ENCODE data around the gene TYSND1.
"Not testable (repeated sequence)": the region's sequence is repeated elsewhere in the genome, so short reads cannot be mapped to it uniquely, and the experiment has no call there.

TYSND1 gene

DNA sequence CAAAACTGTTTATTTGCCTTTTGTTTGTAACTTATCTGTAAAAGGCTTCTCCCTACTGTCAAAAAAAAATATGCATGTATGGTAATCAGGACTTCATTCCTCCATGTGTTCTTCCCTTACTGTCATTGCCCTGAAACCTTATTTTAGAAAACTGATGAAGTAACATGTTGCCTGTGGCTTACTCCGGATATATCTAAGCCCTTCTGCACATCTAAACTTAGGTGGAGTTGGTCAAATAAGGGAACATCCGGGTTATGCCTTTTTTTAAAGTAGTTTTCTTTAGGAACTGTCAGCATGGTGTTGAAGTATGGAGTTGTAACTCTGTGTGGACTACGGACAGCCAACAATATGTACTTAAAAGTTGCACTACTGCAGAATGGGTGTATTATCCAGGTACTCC is 17.7 kb upstream of the TYSND1 start:
- DNase-seq (ENCODE audit: low spot score) = no peak

DNA sequence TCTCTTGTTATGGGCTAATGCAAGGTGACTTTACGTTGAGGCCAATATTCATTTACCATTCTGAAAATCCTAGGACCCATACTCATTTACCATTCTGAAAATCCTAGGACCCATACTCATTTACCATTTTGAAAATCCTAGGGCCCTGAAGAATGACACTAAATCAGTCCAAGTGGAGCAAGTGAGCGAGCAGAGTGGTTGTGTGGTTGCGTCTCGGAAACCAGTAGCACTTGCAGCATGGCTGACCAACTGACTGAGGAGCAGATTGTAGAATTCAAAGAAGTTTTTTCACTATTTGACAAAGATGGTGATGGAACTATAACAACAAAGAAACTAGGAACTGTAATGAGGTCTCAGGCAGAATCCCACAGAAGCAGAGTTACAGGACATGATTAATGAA is 16.9 kb upstream of the TYSND1 start:
- no peak for DNase-seq (ENCODE audit: low spot score)

DNA sequence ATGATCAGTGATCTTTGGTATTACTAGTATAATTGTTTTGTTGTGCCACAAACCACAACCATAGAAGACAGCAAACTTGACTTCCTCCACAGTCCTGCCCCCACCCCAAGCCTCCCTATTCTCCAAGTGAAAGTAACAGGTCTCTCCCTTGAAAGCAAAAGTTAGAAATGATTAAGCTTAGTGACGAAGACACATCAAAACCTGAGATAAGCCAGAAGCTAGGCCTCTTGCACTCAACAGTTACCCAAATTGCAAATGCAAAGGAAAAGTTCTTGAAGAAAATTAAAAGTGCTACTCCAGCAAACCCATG is 16.3 kb upstream of the TYSND1 start:
- peak; percentile 73 for DNase-seq (ENCODE audit: low spot score)

DNA sequence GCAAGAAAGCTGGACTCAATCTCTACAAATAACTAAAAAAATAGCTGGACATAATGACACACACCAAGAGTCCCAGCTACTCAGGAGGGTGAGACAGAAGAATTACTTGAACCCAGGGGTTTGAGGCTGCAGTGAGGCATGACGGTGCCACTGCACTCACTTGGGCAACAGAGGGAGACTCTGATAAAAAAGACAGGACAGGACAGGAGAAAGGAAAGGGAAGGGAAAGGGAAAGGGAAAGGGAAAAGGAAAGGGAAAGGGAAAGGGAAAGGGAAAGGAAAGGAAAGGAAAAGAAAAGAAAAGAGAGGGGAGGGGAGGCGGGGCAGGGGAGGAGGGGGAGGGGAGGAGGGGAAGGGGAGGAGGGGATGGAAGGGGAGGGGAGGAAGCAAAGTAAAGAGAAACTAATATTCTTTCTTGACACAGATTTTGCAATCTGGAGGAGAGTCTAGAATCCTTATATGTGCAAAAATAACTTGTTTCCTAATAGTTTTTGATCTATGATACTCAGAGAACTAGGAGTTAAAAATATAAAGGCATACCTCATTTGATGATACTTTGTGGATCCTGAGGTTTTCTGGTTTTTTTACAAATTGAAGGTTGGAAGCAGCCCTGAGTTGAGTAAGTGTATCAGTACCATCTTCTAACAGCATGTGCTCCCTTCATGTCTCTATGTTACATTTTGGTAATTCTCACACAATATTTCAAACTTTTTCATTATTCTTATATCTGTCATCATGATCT is 15.8 kb upstream of the TYSND1 start:
- DNase-seq (ENCODE audit: low spot score) = no peak

DNA sequence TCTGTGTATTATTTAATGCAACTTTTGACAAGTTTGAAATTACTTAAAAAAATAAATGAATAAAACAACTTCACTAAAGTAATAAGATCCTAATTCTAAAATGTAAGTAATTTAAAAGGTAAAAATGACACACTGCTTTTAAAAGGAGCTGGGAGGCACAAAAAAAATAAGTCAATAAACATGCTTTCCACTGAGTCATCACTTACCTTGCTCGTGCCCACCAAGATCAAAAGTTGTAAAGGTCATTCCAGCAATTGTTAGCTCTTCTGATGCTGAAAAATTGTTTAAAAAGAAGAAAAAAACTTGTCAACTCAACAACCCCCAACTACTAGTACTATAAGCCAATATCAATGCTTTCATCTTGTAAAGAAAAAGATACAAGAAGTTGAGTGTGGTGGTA is 14.3 kb upstream of the TYSND1 start:
- DNase-seq (ENCODE audit: low spot score) = no peak

DNA sequence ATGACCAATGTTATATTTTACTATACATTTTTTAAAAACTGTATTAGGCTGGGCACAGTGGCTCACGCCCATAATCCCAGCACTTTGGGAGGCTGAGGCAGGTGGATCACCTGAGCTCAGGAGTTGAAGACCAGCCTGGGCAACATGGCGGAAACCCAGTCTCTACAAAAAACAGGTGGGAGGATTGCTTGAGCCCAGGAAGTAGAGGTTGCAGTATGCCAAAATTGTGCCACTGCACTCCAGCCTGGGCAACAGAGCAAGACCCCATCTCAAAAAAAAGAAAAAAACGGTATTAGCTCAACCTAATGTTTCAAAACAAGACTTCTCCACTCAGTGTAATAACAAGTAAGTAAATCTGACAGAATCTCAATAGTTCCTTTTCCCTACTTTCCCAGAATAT is 12.9 kb upstream of the TYSND1 start:
- DNase-seq (ENCODE audit: low spot score) = not testable (repeated sequence)

DNA sequence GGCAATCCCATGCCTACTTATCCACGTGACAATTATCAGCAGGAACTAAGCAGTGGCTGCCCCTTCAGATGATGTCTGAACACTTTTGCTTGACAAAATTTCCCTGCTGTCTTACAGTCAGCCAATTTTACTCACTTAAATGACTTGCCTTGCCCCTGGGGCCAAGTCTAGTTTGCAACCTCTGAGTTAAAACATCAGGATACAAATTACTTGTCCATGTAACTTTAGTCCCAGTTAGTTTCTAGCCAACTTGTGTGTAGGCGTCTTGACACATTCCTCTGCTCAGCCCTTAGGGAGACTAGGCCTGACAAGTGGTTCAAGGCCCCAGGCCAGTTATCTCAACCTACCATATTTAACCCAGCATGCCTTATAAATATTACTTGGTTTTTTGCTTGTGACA is 11.6 kb upstream of the TYSND1 start:
- DNase-seq (ENCODE audit: low spot score) = no peak

DNA sequence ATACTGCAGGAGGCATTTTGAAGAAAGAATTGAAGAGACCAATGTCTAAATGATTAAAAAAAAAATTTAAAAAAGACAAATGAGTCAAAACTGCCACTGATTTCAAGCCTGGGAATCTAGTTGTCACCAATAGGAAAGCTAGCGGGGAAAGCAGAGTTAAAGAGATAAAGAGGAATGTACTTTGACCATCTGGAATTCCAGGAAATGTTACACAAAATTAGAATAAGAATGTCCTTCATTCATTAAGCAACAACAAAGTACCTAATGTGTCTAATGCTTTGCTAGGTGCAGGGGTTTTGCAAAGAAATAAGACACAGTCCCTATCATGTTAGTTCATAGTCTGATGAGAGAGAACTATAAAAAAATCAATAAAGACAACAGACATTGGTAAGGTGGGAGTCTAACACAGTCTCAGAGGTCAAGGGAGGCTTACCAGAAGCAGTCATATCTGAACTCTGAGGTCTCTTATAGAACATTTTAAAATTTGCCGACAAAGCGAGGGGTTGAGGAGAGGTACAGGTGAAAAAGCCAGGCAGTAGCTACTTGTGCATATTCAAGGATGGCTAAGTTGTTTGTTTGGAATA is 8.8 kb upstream of the TYSND1 start:
- DNase-seq (ENCODE audit: low spot score) = no peak

DNA sequence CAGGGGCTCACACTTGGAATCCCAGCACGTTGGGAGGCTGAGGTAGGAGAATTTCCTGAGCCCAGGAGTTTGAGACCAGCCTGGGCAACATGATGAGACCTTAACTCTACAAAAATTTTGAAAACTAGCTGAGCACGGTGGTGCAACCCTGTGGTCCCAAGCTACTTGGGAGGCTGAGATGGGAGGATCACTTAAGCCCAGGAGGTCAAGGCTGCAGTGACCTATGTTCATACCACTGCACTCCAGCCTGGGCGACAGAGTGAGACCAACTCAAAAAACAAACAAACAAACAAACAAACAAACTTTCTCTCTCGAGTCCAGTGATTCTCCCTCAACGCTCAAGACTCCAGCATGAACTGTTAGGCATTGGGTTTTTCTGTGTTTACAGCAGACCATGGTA is 2.0 kb upstream of the TYSND1 start:
- no peak for DNase-seq (ENCODE audit: low spot score)

DNA sequence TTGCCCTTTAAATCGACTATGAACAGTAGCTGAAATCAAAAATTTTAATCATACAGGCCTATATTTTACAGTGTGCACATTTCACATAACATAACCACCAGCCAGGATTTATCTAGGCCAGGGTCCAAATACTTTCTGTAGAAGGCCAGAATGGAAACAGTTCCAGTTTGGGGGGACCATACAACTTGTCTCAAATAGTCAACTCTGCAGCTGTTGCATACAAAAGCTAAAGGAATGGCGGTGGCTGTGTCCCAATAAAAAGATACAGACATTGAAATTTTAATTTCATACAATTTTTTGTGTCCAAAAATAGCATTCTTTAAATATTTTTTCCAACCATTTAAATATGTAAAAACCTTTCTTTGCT is 742 bp upstream of the TYSND1 start:
- no peak for DNase-seq (ENCODE audit: low spot score)

DNA sequence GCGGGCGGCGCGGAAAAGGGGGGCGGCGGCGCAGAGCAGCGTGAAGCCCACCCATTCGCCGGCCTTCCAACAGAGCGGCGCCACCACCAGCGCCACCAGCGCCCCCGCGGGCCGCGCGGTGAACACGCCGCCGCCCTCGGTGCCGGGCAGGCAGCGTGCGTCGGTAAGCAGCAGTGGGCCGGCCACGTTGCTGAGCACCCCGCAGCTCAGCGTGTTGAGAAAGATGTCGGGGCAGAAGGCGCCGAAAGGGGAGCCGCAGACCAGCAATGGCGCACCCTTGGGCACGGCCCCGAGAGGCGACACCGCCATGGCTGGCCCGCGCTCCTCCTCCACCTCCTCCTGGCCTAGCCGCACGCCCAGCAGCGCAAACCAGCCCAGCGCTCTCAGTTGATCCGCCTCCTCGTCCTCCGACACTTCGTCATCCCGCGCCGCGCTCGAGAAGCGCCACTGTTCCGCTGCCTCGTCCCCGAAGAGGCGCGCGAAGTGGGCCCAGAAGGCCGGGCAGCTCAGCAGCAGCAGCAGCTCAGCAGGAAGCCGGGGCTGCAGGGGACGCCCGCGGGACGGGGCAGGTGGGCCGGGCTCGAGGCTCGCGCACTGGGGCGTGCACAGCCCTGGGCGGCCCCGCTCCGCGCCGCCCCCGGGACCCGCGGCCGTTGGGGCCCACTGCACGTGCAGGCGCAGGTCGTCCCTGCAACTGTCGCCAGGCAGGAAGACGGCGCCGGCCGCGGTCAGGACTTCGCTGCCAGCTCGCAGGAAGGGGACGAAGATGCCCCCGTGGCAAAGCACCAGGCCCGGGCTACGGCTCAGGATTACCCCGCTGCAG is 623 bp downstream of the TYSND1 start:
- DNase-seq (ENCODE audit: low spot score) = peak; percentile 66

DNA sequence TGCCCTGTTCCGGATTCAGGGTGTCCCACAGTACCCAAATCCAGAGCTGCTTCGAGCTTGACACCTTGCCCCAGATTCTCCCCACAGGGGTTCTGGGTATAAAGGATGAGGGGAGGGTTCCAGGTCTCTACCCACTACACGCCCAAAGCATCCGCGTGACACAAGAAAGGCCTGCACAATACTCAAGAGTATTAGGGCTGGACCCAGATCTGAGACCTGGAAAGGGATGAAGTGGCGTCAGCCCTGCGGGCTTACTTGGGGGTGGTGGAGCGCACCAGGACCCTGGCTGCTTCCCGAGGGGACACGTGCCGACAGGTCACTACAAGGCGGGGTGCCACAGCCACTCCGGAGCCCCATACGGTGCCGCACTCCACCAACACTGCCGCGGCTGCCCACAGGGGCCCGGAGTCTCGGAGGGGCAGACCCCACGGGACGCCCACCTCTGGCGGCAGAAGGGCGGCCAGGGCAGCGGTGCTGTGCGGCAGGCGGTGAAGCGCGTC is 1.3 kb downstream of the TYSND1 start:
- no peak for DNase-seq (ENCODE audit: low spot score)

DNA sequence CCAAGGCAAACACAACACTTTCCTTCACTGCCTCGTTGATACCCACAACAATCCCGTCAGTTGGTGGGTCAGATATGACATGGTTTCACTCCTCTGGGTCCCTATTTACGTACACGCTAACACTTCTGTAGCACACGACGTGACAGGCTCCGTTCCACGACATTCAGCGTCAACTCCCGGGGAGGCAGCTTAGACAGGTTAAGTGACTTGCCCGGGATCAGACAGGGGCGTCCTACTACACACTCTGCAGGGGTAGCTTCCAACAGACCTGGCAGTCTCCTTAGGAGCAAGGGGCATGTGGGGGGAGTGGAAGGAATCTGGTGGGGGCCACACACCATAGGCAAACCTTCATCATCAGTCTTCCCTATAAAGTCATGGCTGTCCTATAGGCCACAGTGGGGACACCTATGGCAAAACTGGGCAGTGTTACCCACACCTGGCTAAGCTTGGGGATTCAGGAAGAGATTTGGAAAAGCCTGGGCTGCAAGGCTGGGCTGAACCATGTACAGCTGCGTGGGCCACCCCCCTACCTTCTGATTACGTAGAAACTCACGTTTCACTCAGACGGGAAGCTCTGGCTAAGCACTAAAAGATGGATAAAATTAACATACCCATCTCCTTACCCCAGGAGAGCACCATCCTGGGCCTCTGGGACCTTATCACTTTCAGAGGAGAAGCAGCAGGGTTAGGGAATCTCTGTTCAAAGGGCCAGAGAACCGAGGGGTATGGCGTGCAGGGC is 2.0 kb downstream of the TYSND1 start:
- DNase-seq (ENCODE audit: low spot score) = no peak

DNA sequence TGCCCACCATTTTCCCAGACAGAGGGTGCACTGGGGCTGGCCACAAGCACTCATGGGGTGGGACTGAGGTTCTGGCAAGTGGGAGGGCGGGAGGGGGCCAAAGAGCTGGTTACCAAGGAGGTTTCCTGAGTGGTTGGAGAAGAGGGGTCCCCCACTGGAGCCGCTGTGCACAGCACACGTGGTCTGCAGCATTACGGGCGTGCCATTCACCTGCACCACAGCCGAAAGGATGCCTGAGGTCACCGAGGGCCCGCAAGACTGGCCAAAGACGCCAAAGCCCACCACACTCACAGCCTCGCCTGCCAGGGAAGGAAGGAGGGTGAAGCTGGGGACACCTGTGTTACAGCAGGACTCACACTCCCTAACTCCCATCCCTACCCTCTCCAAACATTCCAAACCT is 3.9 kb downstream of the TYSND1 start:
- DNase-seq (ENCODE audit: low spot score) = no peak

DNA sequence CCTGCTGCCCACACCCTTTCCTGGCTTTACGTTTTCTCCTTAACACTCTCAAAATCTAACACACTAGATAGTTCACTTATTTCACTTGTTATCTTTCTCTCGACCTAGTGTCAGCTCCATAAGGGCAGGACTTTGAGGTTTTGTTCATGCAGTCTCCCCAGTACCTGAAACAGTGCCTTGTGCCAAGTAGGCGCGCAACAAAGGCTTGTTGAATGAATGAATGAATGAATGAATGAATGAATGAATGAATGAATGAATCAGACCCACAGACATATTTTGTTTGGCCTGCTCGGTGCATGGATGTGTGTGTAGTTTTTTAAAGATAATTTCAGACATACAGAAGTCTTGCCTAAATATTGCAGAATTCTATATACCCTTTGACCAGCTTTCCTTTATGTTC is 6.2 kb downstream of the TYSND1 start:
- no peak for DNase-seq (ENCODE audit: low spot score)

DNA sequence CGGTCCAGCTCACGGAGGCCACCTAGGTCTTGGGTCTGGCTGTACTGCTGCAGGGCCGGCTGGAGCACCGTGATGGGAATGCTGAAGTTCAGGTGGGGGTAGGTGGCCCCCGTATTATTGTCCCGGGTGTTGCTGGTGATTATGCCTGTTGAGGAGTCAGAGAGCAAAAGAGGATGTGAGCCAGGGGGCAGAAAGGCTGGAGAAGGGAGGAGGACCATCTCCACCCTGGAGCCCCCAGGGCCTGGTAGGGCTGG is 6.6 kb downstream of the TYSND1 start:
- no peak for DNase-seq (ENCODE audit: low spot score)

DNA sequence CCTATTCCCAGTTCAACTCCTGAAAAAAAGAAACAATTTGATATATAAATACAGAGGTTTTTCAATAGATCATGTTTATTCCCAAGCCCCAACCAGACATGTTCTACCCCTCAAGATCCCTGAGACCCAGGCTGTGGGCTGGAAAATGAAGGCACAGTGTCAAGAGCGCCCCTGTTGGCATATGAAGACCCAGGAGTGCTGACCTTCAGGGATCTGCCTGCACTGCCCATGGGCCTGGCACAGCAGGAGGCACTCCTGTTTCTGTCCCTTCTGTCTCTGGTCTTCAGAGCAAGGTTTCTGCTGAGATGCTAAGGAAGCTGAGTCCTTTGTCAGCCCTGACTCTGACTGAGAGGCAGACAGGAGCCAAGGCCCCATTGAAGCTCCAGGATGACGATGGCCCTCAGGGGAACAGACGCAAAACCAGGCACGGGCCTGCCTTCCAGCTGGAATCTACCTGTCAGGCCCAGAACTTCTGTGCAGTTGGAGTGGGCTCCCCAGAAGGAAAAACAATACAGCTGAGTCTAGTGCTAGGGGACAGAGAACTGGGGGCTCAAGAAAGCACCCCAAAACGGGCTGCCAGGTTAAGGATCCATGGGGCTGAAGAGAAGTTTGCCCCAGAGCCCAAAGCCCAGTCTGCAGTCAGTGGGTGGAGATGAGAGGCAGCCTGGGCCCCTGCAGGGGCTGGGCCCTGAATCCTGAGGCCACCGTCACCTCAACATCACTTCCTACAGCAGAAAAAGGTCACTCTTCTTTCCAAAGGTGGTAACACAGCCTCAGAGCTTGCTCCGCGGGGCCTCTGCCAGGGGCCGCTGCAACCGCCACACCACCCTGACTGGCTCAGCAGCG is 7.1 kb downstream of the TYSND1 start:
- no peak for DNase-seq (ENCODE audit: low spot score)

DNA sequence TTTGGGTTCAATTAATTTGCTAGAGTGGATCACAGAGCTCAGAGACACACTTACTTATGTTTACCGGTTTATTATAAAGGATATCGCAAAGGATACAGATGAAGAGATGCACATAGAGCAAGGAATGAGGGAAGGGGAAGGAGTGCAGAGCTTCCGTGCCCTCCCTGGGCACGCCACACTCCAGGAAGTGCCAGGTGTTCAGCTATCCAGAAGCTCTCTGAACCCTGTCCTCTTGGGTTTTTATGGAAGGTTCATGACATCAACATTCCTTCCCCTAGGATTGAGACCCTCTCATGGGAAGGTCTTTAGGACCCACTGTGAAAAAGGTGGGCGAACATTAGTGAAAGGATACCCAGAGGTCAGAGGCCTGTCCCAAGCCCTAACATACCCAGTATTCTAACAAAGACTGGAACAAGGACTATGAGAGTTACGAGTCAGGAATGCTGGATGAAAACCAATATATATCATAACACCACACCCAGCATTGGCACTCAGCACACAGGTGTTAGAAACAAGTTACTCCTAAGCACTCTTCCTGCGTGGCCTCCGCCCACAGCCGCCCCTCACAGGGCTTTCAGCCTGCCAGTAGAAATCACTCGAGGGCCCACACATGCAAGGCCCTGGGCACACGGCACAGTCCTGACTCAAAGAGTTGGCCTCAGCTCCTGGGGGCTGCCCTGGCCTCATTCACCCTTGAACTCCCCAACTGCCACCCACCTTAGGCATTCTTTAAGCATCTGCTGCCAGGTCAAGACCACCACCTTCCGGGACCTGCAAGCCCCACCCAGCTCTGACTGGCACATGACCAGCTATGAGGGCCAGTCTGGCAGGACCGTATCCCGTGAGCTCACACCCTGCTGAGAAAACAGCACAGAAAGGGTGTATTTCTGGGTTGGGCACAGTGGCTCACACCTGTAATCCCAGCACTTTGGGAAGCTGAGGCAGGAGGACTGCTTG is 8.3 kb downstream of the TYSND1 start:
- DNase-seq (ENCODE audit: low spot score) = no peak

DNA sequence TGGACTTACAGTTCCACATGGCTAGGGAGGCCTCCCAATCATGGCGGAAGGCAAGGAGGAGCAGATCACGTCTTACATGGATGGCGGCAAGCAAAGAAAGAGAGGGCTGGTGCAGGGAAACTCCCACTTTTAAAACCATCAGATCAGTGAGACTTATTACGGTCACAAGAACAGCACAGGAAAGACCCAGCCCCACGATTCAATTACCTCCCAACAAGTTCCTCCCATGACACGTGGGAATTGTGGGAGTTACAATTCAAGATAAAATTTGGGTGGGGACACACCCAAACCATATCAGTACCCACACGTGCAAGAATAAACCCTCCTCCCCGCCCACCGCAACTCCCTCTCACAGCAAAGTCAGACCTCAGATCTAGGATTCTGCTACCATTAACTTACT is 9.4 kb downstream of the TYSND1 start:
- DNase-seq (ENCODE audit: low spot score) = no peak

DNA sequence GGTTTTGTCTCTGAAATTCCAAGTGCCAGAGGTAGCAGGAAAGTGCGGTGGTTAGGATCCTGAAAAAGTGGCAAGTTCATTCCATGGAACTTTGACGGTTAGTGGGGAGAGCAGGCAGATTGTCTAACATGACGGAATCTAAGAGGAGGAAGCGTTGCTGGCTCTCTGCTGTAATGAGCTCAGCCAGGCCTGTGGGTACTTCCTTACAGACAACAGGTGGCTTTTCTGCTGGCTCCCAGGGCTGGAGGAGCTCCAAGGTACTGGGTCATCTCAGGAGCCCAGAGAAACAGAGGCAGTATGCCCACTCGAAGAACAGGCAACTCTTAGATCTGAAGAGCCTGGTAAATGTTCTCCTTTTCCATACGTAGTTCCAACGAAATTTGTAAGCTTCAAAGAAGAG is 10.8 kb downstream of the TYSND1 start:
- no peak for DNase-seq (ENCODE audit: low spot score)

DNA sequence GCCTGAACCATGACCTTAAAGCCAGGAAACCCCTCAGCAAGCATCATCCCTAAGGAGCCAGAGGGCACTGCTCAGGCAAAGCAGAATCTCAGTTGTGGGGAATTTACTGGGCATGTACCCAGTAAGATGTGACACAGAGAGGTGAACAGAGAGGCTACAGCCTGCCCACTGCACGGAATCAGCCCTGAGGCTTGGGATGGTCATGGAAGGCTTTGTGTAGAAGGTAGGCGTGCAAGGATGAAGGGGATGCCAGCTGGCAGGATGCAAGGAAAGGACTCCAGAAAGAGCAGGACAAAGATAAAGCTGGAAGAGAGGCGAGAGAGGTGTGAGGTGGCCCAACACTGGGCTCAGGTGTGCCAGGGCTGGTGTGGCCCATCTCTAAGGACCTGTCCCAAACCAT is 11.5 kb downstream of the TYSND1 start:
- DNase-seq (ENCODE audit: low spot score) = no peak

All from CD4-positive, alpha-beta T cell treated with Interleukin-2 at 100 ng/mL for 4 hours (primary cell).